Heart left ventricle (tissue), 16 donors: ENCODE data around the gene KLHL6. TPM values are rescaled to one million over a fixed set of nuclear protein-coding genes. Genes with fewer than 3 reads are reported as not detected.
A peak's percentile ranks its signal among the peaks of the same experiment; 100 is the strongest.

Experiments
- ATAC-seq, 4 donors: fragments of 200-7000 bp; cut with Tn5 transposase; one replicate each; pipeline ENCODE4 v1.9.1; 2020 to 2022; ENCODE audit warnings: moderate library complexity in 4 of 4, mild to moderate bottlenecking in 3 of 4, moderate number of reproducible peaks in 1 of 4
- DNase-seq, 5 donors: peaks; one replicate each; pipeline ENCODE4 v3.0.0-alpha.2; 2020
- H3K27ac ChIP-seq, 12 donors: fragments of 200-600 bp; sonication (generic) in 4 of 12; one replicate each; pipeline versions ENCODE4 v1.5.0 to v1.8.0; 2016 to 2022; ENCODE audit warnings: mild to moderate bottlenecking in 2 of 12
- H3K27me3 ChIP-seq, 9 donors: fragments of 200-600 bp; sonication (generic) in 2 of 9; one replicate each; pipeline versions ENCODE4 v1.5.1 to v1.8.0; 2016 to 2022; ENCODE audit warnings: mild to moderate bottlenecking in 3 of 9
- H3K36me3 ChIP-seq, 9 donors: fragments of 200-600 bp; sonication (generic) in 2 of 9; one replicate each; pipeline versions ENCODE4 v1.5.0 to v1.8.0; 2018 to 2022; ENCODE audit warnings: mild to moderate bottlenecking in 2 of 9
- H3K4me1 ChIP-seq, 12 donors: fragments of 200-600 bp; sonication (generic) in 4 of 12; one replicate each; pipeline versions ENCODE4 v1.5.0 to v1.8.0; 2016 to 2022; ENCODE audit warnings: mild to moderate bottlenecking in 3 of 12
- H3K4me3 ChIP-seq, 12 donors: fragments of 200-600 bp; sonication (generic) in 4 of 12; one replicate each; pipeline versions ENCODE4 v1.5.0 to v1.8.0; 2017 to 2022; ENCODE audit warnings: mild to moderate bottlenecking in 9 of 12, moderate library complexity in 4 of 12
- H3K9me3 ChIP-seq, 12 donors: fragments of 200-600 bp; sonication (generic) in 4 of 12; one replicate each; pipeline versions ENCODE4 v1.5.0 to v1.8.0; 2016 to 2022; ENCODE audit warnings: mild to moderate bottlenecking in 1 of 12
- POLR2A ChIP-seq, 2 donors: fragments of 450-650 bp; IDR thresholded peaks; one replicate each; pipeline ENCODE4 v1.6.1; 2017; ENCODE audit warnings: antibody characterized with exemption in 2 of 2, mild to moderate bottlenecking in 2 of 2, moderate library complexity in 2 of 2
- WGBS, 4 donors: extraction: QIAGEN DNeasy Blood & Tissue Kit in 2 of 4; methylation state at CpG; one replicate each; pipeline versions ENCODE4 v1.1.5 to v1.1.7; 2013 to 2018; 5-methylcytosine and 5-hydroxymethylcytosine counted together
- intact Hi-C, 10 donors: fragments of 100-400 bp; cut with DNase I; formaldehyde crosslinking; loops; one replicate each; pipeline versions ENCODE4 v1.11.1 to v1.14.2; 2022
- long read RNA-seq, 3 donors: library from polyadenylated mRNA; unstranded; transcript quantifications; one replicate each; pipeline ENCODE4 v2.0.0, GENCODE V29; 2020 to 2021
- polyA plus RNA-seq, 2 donors: library from polyadenylated mRNA; stranded (reverse); fragments of 200-250 nt; gene quantifications; one replicate each; pipeline ENCODE4 v1.2.3, GENCODE V29; 2013
- total RNA-seq, 9 donors: library from RNA; depleted of rRNA in 2 of 9; stranded (reverse); fragments of >200 nt in 2 of 9; fragmentation: NEBNext Ultra II Directional in 3 of 9; extraction: Animal tissue kit (Norgen Biotek cat#: 25700) in 3 of 9; gene quantifications; one replicate each; pipeline versions ENCODE4 v1.1.0 to v1.2.4, GENCODE V29; 2016 to 2023
- TF ChIP-seq, protein P1 (sequence below), 12 donors: fragments of 200-600 bp; sonication (generic) in 4 of 12; IDR thresholded peaks; one replicate each; pipeline versions ENCODE4 v1.5.0 to v1.8.0; 2018 to 2022; ENCODE audit warnings: antibody characterized with exemption in 12 of 12, mild to moderate bottlenecking in 5 of 12
- donor health status: ischemic (EF 13 %, LVEDD 7.1; RV severe dilation, severe dysfunction).
- donor health status: healthy with polysubstance abuse.
- donor health status: DM: no; HTN: yes; CAD: no.
- donor health status: DM: no; HTN: no; CAD: no.
- donor health status: ischemic (EF 25% LVEDD 6.9; RV normal size, moderate dysfunction).
- donor health status: ischemic (EF 25% LVEDD 5.7; RV mildly dilated, moderate dysfunction).
- donor health status: healthy.
- donor health status: DM: yes; HTN: yes; CAD: no.
- donor health status: ischemic (EF 35%, LVEDD 5.7; RV mildly dilated, moderate dysfunction).
- donor health status: nonischemic (EF 11% LVEDD 7.7; RV severe dilation, severe dysfunction).
- donor health status: DM: yes; HTN: yes; CAD: no.
- donor health status: PGD.
- donor health status: ischemic (EF 29% LVEDD 5.4; RV normal size, mild dysfunction).
- donor health status: nonischemic (EF 23%, LVEDD 6.1; RV moderate dilation, normal function).

The KLHL6 gene, protein sequence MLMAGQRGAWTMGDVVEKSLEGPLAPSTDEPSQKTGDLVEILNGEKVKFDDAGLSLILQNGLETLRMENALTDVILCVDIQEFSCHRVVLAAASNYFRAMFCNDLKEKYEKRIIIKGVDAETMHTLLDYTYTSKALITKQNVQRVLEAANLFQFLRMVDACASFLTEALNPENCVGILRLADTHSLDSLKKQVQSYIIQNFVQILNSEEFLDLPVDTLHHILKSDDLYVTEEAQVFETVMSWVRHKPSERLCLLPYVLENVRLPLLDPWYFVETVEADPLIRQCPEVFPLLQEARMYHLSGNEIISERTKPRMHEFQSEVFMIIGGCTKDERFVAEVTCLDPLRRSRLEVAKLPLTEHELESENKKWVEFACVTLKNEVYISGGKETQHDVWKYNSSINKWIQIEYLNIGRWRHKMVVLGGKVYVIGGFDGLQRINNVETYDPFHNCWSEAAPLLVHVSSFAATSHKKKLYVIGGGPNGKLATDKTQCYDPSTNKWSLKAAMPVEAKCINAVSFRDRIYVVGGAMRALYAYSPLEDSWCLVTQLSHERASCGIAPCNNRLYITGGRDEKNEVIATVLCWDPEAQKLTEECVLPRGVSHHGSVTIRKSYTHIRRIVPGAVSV
- total RNA-seq, result 1 to 10 TPM in 5 of 9 donors, under 1 TPM in 4; 0.67 to 8.1 (median 1.1) TPM
- polyA plus RNA-seq, result under 1 TPM; 0.46 to 0.82 TPM
- long read RNA-seq, donor 1, result 0 reads
- long read RNA-seq, donor 2, full-length matches to known transcripts, result 4 of 4 reads
- long read RNA-seq, donor 2, partial matches to known transcripts, result 0 of 4 reads
- long read RNA-seq, donor 2, other reads (novel, unspliced or antisense), result 0 of 4 reads
- long read RNA-seq, donor 3, partial matches to known transcripts, result 0 of 1 reads
- long read RNA-seq, donor 3, other reads (novel, unspliced or antisense), result 1 of 1 reads

DNA sequence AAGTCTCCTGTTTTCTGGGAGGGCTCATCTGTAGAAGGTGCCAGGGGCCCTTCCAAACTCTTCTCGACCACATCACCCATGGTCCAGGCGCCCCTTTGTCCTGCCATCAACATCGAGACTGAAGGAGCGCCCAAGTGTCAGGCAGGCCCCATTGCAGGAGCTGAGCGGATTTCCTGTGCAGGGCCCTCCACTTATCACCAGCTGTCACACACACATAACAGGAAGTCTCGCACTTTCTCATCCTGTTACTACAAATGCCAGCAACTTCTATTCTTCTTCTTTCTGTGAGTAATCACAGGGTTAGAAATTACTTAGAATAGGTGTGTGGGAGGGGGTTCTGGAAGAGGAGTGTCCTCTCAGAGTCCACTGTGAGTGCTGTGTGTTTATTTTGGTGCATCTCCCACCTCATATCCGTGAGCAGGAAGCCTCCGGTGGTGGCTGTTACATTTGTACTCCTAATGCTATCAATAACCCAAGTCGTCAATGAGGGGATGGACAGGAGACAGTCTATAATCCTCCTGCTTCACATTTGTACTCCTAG, at the start of gene KLHL6:
TSS of gene KLHL6 (minus strand) at position 166 of the 541 bp plus-strand sequence. CDS start at position 113, 53 bp downstream.
- Histone ChIP-seq H3K36me3 (no peaks in the 10 kb centered on the region), H3K4me1 (peaks cover 0 to 43% (median 5%) of the 10 kb centered on the region in 12 donors), H3K4me3 (peak within 1 kb of the TSS in 10 of 12 donors; percentile 1 to 53 (median 31)), H3K27ac (peak within 1 kb of the TSS; percentile 2 to 88 (median 70)), H3K27me3 (no peaks in the 10 kb centered on the region), H3K9me3 (no peaks in the 10 kb centered on the region)
- DNase-seq (peak; percentile 51 to 76 (median 64)), ATAC-seq (peak; percentile 74 to 93 (median 82))
- WGBS, 4 donors, result 41 to 55% (median 51%) methylated on average over 9 of the region's 9 CpGs
- peak in 1 of 2 donors; percentile 22 for TF ChIP-seq POLR2A (IDR thresholded peaks at IDR 0.05)
- TF ChIP-seq, protein P1, sequence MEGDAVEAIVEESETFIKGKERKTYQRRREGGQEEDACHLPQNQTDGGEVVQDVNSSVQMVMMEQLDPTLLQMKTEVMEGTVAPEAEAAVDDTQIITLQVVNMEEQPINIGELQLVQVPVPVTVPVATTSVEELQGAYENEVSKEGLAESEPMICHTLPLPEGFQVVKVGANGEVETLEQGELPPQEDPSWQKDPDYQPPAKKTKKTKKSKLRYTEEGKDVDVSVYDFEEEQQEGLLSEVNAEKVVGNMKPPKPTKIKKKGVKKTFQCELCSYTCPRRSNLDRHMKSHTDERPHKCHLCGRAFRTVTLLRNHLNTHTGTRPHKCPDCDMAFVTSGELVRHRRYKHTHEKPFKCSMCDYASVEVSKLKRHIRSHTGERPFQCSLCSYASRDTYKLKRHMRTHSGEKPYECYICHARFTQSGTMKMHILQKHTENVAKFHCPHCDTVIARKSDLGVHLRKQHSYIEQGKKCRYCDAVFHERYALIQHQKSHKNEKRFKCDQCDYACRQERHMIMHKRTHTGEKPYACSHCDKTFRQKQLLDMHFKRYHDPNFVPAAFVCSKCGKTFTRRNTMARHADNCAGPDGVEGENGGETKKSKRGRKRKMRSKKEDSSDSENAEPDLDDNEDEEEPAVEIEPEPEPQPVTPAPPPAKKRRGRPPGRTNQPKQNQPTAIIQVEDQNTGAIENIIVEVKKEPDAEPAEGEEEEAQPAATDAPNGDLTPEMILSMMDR (IDR thresholded peaks at IDR 0.05), result no peak
- intact Hi-C loops, result loop anchor here in 2 of 10 donors (5.0 to 10.0 kb wide), 2 partner anchors 68 to 81 kb away; no protein-coding TSS in a partner anchor

DNA sequence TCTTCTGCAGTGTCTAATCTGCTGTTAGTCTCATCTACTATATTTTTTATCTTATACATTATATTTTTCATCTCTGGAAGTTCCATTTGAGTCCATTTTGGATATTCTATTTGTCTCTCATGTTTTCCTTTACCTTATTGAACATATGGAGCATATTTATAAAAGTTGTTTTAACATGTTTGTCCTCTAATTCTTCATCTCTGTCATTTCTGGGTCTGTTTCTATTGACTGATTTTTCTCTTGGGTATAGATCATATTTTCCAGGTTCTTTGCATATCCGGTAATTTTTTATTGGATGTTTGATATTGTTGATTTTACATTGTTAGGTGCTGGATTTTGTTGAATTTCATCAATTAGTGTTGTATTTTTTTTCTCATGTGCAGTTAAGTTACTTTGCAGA, 42.5 kb upstream of the KLHL6 start:
- Histone ChIP-seq H3K27me3 (no peaks in the 10 kb centered on the region), H3K36me3 (no peaks in the 10 kb centered on the region), H3K9me3 (peaks cover 0 to 33% (median 18%) of the 10 kb centered on the region in 12 donors), H3K4me1 (no peaks in the 10 kb centered on the region), H3K27ac (no peak overlapping the region), H3K4me3 (no peak overlapping the region)
- no peak for DNase-seq
- TF ChIP-seq, protein P1 (IDR thresholded peaks at IDR 0.05), result no peak
- no peak for TF ChIP-seq POLR2A (IDR thresholded peaks at IDR 0.05)
- ATAC-seq, result no peak
- WGBS, 4 donors, result 38 to 87% (median 49%) methylated on average over 1 of the region's 1 CpG
- intact Hi-C loops, result no loop called here

DNA sequence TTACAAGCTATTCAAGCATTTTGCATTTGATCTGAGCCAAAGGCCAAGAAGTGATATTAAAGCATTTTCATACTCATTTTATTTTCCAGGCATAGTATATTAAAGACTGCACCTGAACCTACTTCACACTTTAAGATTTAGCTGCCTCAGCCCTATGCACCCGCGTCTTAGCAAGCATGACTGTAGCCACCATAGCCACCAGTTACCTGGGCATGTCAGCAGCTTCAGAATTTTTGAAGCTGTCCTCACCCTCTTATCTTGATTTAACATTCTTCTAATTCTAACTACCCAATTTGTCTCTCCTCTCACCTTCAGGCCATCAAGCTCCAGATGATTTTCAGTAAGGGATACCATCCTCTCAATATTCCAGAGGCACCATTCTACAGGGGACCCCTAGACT, 39.1 kb upstream of the KLHL6 start:
- no peaks in the 10 kb centered on the region for H3K36me3 ChIP-seq
- TF ChIP-seq, protein P1 (IDR thresholded peaks at IDR 0.05), result no peak
- no peak for TF ChIP-seq POLR2A (IDR thresholded peaks at IDR 0.05)
- H3K27me3 ChIP-seq, result no peaks in the 10 kb centered on the region
- intact Hi-C loops, result no loop called here
- no peak overlapping the region for H3K4me3 ChIP-seq
- peaks cover 0 to 33% (median 18%) of the 10 kb centered on the region in 12 donors for H3K9me3 ChIP-seq
- ATAC-seq (no peak), DNase-seq (no peak)
- H3K27ac ChIP-seq, result no peak overlapping the region
- WGBS, 4 donors, result 79 to 100% (median 97%) methylated on average over 2 of the region's 2 CpGs
- peaks cover 0 to 13% (median 0%) of the 10 kb centered on the region in 12 donors for H3K4me1 ChIP-seq
